HepG2 (cell line): ENCODE measurements around the gene PDE9A. TPM values are rescaled to one million over a fixed set of nuclear protein-coding genes. Genes with fewer than 3 reads are reported as not detected.

Experiments used
- AGO1 ChIP-seq: fragments of 200-400 bp; formaldehyde crosslinking; IDR thresholded peaks from 2 replicates; pipeline ENCODE4 v1.6.1; 2017; ENCODE audit warnings: mild to moderate bottlenecking, low read depth, low read length, moderate library complexity; ENCODE audit not compliant: poor library complexity, severe bottlenecking
- ATF7 ChIP-seq, 2 experiments: fragments of 450-650 bp in 1 of 2; sonication (generic) in 1 of 2; formaldehyde crosslinking in 1 of 2; IDR thresholded peaks; 2 replicates each; pipeline versions ENCODE4 v1.4.0 to v1.6.1; 2016 to 2020; ENCODE audit warnings: antibody characterized with exemption in 1 of 2, mild to moderate bottlenecking in 1 of 2, missing genetic modification reagents in 1 of 2
- CBX2 ChIP-seq, 2 experiments: fragments of 200-600 bp in 1 of 2; sonication (generic); formaldehyde crosslinking in 1 of 2; IDR thresholded peaks; 2 replicates each; pipeline versions ENCODE4 v1.7.0 to v1.8.1; 2018 to 2022; ENCODE audit warnings: low read depth in 2 of 2, low read length in 1 of 2, mild to moderate bottlenecking in 1 of 2, missing genetic modification reagents in 1 of 2
- GPN1 ChIP-seq: sonication (generic); formaldehyde crosslinking; IDR thresholded peaks from 2 replicates; pipeline ENCODE4 v1.5.1; 2020; ENCODE audit warnings: missing genetic modification reagents, borderline replicate concordance
- KLF6 ChIP-seq: IDR thresholded peaks from 2 replicates; pipeline ENCODE4 v1.8.0; 2016; ENCODE audit warnings: missing biosample characterization, missing genetic modification reagents
- MTA3 ChIP-seq: sonication (generic); formaldehyde crosslinking; IDR thresholded peaks from 2 replicates; pipeline ENCODE4 v1.4.0; 2020; ENCODE audit warnings: missing genetic modification reagents
- MTF2 ChIP-seq: sonication (generic); formaldehyde crosslinking; IDR thresholded peaks from 2 replicates; pipeline ENCODE4 v1.5.0; 2020; ENCODE audit warnings: missing genetic modification reagents, borderline replicate concordance
- MZF1 ChIP-seq: sonication (generic); formaldehyde crosslinking; IDR thresholded peaks from 2 replicates; pipeline ENCODE4 v1.8.1; 2023; ENCODE audit warnings: mild to moderate bottlenecking, missing genetic modification reagents, borderline replicate concordance
- REL ChIP-seq: sonication (generic); formaldehyde crosslinking; conservative IDR thresholded peaks from 2 replicates; pipeline ENCODE4 v1.8.0; 2022; ENCODE audit warnings: mild to moderate bottlenecking, missing genetic modification reagents, moderate library complexity
- RORA ChIP-seq: sonication (generic); formaldehyde crosslinking; IDR thresholded peaks from 2 replicates; pipeline ENCODE4 v1.5.0; 2020; ENCODE audit warnings: mild to moderate bottlenecking, missing genetic modification reagents, moderate library complexity
- SRY ChIP-seq: sonication (generic); formaldehyde crosslinking; IDR thresholded peaks from 2 replicates; pipeline ENCODE4 v1.8.0; 2022; ENCODE audit warnings: mild to moderate bottlenecking, missing genetic modification reagents
- SUZ12 ChIP-seq: fragments of 150-350 bp; IDR thresholded peaks from 2 replicates; pipeline ENCODE4 v1.6.1; 2014; ENCODE audit warnings: low read depth, low read length
- THAP11 ChIP-seq: IDR thresholded peaks from 2 replicates; pipeline ENCODE4 v1.6.1; 2016; ENCODE audit warnings: missing biosample characterization, missing genetic modification reagents
- ZFX ChIP-seq: sonication (generic); formaldehyde crosslinking; IDR thresholded peaks from 2 replicates; pipeline ENCODE4 v1.4.0; 2020; ENCODE audit warnings: mild to moderate bottlenecking, low read depth, missing genetic modification reagents, moderate library complexity
- ZNF205 ChIP-seq: IDR thresholded peaks from 2 replicates; pipeline ENCODE4 v1.6.1; 2018; ENCODE audit warnings: missing biosample characterization, missing genetic modification reagents
- ZNF850 ChIP-seq: sonication (generic); formaldehyde crosslinking; conservative IDR thresholded peaks from 2 replicates; pipeline ENCODE4 v1.9.0; 2021; ENCODE audit warnings: mild to moderate bottlenecking, missing genetic modification reagents
- polyA plus RNA-seq, 8 experiments: library from polyadenylated mRNA; depleted of rRNA in 3 of 8; stranded (reverse) in 7 of 8; unstranded in 1 of 8; fragments of >200 nt; fragmentation: Illumina TruSeq in 4 of 8; extraction: Trizol in 4 of 8; gene quantifications; 2 replicates each; pipeline versions ENCODE4 v1.2.1 to v1.2.3, GENCODE V29; 2011 to 2016; ENCODE audit warnings: low read depth in 4 of 8, missing spikeins in 1 of 8, mixed read lengths in 1 of 8; ENCODE audit not compliant: insufficient read depth in 1 of 8
- total RNA-seq, 5 experiments: library from RNA; depleted of rRNA; stranded (reverse); fragments of >200 nt; fragmentation: Illumina TruSeq; extraction: Trizol; gene quantifications; 2 replicates each; pipeline ENCODE4 v1.2.3, GENCODE V29; 2016; ENCODE audit warnings: low read depth in 1 of 5
- TF ChIP-seq, protein P1 (sequence below): IDR thresholded peaks from 2 replicates; pipeline ENCODE4 v1.4.0; 2020; ENCODE audit warnings: mild to moderate bottlenecking, missing genetic modification reagents
- TF ChIP-seq, protein P2 (sequence below): sonication (generic); formaldehyde crosslinking; IDR thresholded peaks from 2 replicates; pipeline ENCODE4 v1.8.1; 2023; ENCODE audit warnings: mild to moderate bottlenecking, moderate library complexity, missing genetic modification reagents
- TF ChIP-seq, protein P3 (sequence below): sonication (generic); formaldehyde crosslinking; IDR thresholded peaks from 2 replicates; pipeline ENCODE4 v1.8.1; 2022; ENCODE audit warnings: low read depth, mild to moderate bottlenecking, missing genetic modification reagents
- TF ChIP-seq, protein P4 (sequence below): sonication (generic); formaldehyde crosslinking; IDR thresholded peaks from 2 replicates; pipeline ENCODE4 v1.4.0; 2020; ENCODE audit warnings: missing genetic modification reagents

Gene PDE9A
- total and polyA plus RNA-seq, 2 of the 13 experiments (the other 11 are each of a cell fraction or from before 2014, with no cell fraction given), result 4.6 to 19.7 TPM

DNA sequence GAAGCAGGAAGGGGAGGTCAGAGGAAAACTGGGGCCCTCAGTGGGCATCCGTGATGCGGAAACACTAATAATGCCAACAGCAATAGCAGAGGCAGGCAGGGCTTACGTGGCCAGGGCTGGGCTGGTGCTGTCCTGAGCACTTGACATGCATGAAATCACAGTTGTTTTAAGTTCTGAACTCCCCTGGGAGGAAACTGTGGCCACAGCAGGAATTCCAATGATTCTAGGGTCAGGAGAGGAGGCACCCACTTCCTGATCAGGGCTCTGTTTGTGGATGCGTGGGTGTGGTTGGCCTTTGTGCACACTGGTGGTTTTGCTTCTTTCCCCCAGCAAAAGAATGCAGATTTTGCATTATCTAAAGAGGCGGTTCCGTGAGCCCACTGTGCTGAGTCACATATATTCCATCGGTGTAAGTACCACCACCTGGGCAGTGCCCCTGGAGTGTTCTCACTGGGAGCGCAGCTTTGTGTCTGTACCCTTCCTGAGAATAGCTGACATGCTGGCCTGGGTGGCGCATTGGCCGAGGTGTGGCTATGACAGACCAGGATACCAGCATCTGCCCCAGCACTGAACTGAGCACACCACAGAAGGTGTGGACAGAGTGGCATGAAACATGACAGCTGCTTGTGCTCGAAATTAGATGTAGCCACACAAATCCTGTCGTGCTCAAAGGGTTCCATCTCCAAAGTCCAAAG lies 71.0 kb downstream of the PDE9A start (continued):
- TF ChIP-seq, protein P1, sequence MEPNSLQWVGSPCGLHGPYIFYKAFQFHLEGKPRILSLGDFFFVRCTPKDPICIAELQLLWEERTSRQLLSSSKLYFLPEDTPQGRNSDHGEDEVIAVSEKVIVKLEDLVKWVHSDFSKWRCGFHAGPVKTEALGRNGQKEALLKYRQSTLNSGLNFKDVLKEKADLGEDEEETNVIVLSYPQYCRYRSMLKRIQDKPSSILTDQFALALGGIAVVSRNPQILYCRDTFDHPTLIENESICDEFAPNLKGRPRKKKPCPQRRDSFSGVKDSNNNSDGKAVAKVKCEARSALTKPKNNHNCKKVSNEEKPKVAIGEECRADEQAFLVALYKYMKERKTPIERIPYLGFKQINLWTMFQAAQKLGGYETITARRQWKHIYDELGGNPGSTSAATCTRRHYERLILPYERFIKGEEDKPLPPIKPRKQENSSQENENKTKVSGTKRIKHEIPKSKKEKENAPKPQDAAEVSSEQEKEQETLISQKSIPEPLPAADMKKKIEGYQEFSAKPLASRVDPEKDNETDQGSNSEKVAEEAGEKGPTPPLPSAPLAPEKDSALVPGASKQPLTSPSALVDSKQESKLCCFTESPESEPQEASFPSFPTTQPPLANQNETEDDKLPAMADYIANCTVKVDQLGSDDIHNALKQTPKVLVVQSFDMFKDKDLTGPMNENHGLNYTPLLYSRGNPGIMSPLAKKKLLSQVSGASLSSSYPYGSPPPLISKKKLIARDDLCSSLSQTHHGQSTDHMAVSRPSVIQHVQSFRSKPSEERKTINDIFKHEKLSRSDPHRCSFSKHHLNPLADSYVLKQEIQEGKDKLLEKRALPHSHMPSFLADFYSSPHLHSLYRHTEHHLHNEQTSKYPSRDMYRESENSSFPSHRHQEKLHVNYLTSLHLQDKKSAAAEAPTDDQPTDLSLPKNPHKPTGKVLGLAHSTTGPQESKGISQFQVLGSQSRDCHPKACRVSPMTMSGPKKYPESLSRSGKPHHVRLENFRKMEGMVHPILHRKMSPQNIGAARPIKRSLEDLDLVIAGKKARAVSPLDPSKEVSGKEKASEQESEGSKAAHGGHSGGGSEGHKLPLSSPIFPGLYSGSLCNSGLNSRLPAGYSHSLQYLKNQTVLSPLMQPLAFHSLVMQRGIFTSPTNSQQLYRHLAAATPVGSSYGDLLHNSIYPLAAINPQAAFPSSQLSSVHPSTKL (CRISPR knock-in tag), result peak; percentile 77
- TF ChIP-seq, protein P2, sequence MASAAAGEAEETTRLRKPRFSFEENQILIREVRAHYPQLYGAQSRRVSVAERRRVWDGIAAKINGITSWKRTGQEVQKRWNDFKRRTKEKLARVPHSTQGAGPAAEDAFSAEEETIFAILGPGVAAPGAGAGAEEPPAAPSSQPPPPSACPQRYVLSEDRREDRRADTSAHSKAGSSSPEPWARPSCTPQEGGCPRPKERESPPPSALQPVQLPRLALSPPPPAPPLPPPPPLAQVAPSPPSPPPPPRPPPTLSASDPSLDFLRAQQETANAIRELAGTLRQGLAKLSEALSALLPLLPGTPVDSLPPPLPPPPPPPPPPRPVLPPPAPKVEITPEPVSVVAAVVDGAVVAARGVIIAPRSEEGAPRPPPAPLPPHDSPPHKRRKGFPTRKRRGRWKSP (CRISPR knock-in tag), result no peak
- TF ChIP-seq RORA, result no peak
- TF ChIP-seq, protein P3, sequence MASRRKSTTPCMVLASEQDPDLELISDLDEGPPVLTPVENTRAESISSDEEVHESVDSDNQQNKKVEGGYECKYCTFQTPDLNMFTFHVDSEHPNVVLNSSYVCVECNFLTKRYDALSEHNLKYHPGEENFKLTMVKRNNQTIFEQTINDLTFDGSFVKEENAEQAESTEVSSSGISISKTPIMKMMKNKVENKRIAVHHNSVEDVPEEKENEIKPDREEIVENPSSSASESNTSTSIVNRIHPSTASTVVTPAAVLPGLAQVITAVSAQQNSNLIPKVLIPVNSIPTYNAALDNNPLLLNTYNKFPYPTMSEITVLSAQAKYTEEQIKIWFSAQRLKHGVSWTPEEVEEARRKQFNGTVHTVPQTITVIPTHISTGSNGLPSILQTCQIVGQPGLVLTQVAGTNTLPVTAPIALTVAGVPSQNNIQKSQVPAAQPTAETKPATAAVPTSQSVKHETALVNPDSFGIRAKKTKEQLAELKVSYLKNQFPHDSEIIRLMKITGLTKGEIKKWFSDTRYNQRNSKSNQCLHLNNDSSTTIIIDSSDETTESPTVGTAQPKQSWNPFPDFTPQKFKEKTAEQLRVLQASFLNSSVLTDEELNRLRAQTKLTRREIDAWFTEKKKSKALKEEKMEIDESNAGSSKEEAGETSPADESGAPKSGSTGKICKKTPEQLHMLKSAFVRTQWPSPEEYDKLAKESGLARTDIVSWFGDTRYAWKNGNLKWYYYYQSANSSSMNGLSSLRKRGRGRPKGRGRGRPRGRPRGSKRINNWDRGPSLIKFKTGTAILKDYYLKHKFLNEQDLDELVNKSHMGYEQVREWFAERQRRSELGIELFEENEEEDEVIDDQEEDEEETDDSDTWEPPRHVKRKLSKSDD (CRISPR knock-in tag), result no peak
- no peak for TF ChIP-seq ATF7 (IDR thresholded peaks at IDR 0.05)
- TF ChIP-seq ATF7 (CRISPR knock-in tag; IDR thresholded peaks at IDR 0.05), result no peak
- no peak for TF ChIP-seq MZF1
- no peak for TF ChIP-seq SUZ12
- TF ChIP-seq ZFX (CRISPR knock-in tag), result no peak
- TF ChIP-seq THAP11 (CRISPR knock-in tag), result no peak
- no peak for TF ChIP-seq CBX2 (IDR thresholded peaks at IDR 0.05; ENCODE audit: low read depth, low read length)
- TF ChIP-seq CBX2 (CRISPR knock-in tag; IDR thresholded peaks at IDR 0.05; ENCODE audit: low read depth), result no peak
- TF ChIP-seq MTF2 (CRISPR knock-in tag), result no peak
- no peak for TF ChIP-seq REL (CRISPR knock-in tag)
- TF ChIP-seq AGO1, result no peak
- TF ChIP-seq ZNF850, result no peak
- no peak for TF ChIP-seq GPN1 (CRISPR knock-in tag)
- no peak for TF ChIP-seq ZNF205 (CRISPR knock-in tag)
- TF ChIP-seq SRY (CRISPR knock-in tag), result no peak
- no peak for TF ChIP-seq KLF6 (CRISPR knock-in tag)
- TF ChIP-seq, protein P4, sequence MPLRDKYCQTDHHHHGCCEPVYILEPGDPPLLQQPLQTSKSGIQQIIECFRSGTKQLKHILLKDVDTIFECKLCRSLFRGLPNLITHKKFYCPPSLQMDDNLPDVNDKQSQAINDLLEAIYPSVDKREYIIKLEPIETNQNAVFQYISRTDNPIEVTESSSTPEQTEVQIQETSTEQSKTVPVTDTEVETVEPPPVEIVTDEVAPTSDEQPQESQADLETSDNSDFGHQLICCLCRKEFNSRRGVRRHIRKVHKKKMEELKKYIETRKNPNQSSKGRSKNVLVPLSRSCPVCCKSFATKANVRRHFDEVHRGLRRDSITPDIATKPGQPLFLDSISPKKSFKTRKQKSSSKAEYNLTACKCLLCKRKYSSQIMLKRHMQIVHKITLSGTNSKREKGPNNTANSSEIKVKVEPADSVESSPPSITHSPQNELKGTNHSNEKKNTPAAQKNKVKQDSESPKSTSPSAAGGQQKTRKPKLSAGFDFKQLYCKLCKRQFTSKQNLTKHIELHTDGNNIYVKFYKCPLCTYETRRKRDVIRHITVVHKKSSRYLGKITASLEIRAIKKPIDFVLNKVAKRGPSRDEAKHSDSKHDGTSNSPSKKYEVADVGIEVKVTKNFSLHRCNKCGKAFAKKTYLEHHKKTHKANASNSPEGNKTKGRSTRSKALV (CRISPR knock-in tag), result no peak
- TF ChIP-seq MTA3 (CRISPR knock-in tag), result no peak
